Neuronal stem cell (in vitro differentiated cells): ENCODE measurements around the gene TMEM190.
A peak's percentile ranks its signal among the peaks of the same experiment; 100 is the strongest.

Experiments used
- DNase-seq: peaks from one replicate; pipeline ENCODE4 v3.0.0-alpha.2; 2013; ENCODE audit warnings: low spot score
- H2AFZ ChIP-seq: one replicate; pipeline ENCODE4 v1.6.1; 2013; ENCODE audit warnings: mild to moderate bottlenecking, low read length, inconsistent platforms
- H2AK5ac ChIP-seq: 2 replicates; pipeline ENCODE4 v1.6.1; 2013; ENCODE audit warnings: low read depth, mild to moderate bottlenecking, inconsistent platforms, low read length, moderate library complexity, mixed read lengths
- H2BK120ac ChIP-seq: 2 replicates; pipeline ENCODE4 v1.6.1; 2013; ENCODE audit warnings: low read depth, mild to moderate bottlenecking, inconsistent platforms, low read length, moderate library complexity, mixed read lengths
- H2BK12ac ChIP-seq: one replicate; pipeline ENCODE4 v1.6.1; 2013; ENCODE audit warnings: low read length, inconsistent platforms
- H2BK15ac ChIP-seq: 2 replicates; pipeline ENCODE4 v1.6.1; 2013; ENCODE audit warnings: mild to moderate bottlenecking, low read length, inconsistent platforms, mixed read lengths
- H2BK5ac ChIP-seq: one replicate; pipeline ENCODE4 v1.6.1; 2013; ENCODE audit warnings: inconsistent platforms, mild to moderate bottlenecking, low read length, moderate library complexity
- H3K14ac ChIP-seq: one replicate; pipeline ENCODE4 v1.6.1; 2013; ENCODE audit warnings: low read length, inconsistent platforms
- H3K18ac ChIP-seq: 2 replicates; pipeline ENCODE4 v1.6.1; 2013; ENCODE audit warnings: low read length, inconsistent platforms
- H3K23ac ChIP-seq: 2 replicates; pipeline ENCODE4 v1.6.1; 2013; ENCODE audit warnings: low read depth, mild to moderate bottlenecking, mixed read lengths, low read length, inconsistent platforms; ENCODE audit not compliant: poor library complexity
- H3K27ac ChIP-seq: replicated peaks from 3 replicates; pipeline ENCODE4 v1.5.1; 2013; ENCODE audit warnings: low read length, inconsistent platforms
- H3K27me3 ChIP-seq, 3 experiments: 2 replicates each; pipeline ENCODE4 v1.6.1; 2013; ENCODE audit warnings: low read length in 3 of 3, mild to moderate bottlenecking in 2 of 3, inconsistent platforms in 1 of 3, low read depth in 1 of 3, mixed read lengths in 1 of 3, moderate library complexity in 1 of 3; ENCODE audit not compliant: control insufficient read depth in 3 of 3, insufficient read depth in 3 of 3
- H3K36me3 ChIP-seq, 2 donors: replicated peaks in 1 of 2; 2 replicates each; pipeline ENCODE4 v1.6.1; 2013; ENCODE audit warnings: low read length in 2 of 2; ENCODE audit not compliant: control insufficient read depth in 2 of 2, insufficient read depth in 2 of 2
- H3K4ac ChIP-seq: 2 replicates; pipeline ENCODE4 v1.6.1; 2013; ENCODE audit warnings: inconsistent platforms, mild to moderate bottlenecking, low read length, moderate library complexity
- H3K4me1 ChIP-seq, 2 donors: 1 replicate in 1 of 2; 2 replicates in 1 of 2; pipeline ENCODE4 v1.6.1; 2013; ENCODE audit warnings: low read length in 2 of 2, low read depth in 1 of 2; ENCODE audit not compliant: control insufficient read depth in 2 of 2, insufficient read depth in 1 of 2
- H3K4me2 ChIP-seq: one replicate; pipeline ENCODE4 v1.6.1; 2013; ENCODE audit warnings: mild to moderate bottlenecking, low read length, inconsistent platforms; ENCODE audit not compliant: insufficient read depth, poor library complexity, severe bottlenecking
- H3K4me3 ChIP-seq, 2 donors: 2 replicates each; pipeline ENCODE4 v1.5.1; 2013; ENCODE audit warnings: low read length in 2 of 2, mild to moderate bottlenecking in 2 of 2, inconsistent platforms in 1 of 2, moderate library complexity in 1 of 2
- H3K79me1 ChIP-seq: one replicate; pipeline ENCODE4 v1.6.1; 2013; ENCODE audit warnings: low read depth, mild to moderate bottlenecking, inconsistent platforms, low read length, moderate library complexity
- H3K9ac ChIP-seq: one replicate; pipeline ENCODE4 v1.6.1; 2013; ENCODE audit warnings: mild to moderate bottlenecking, low read depth, low read length, inconsistent platforms; ENCODE audit not compliant: poor library complexity
- H3K9me3 ChIP-seq, 2 donors: replicated peaks in 1 of 2; 2 replicates each; pipeline versions ENCODE3 to v1.6.1; 2013; ENCODE audit warnings: low read length in 2 of 2, mild to moderate bottlenecking in 2 of 2, inconsistent platforms in 1 of 2, low read depth in 1 of 2, mixed read lengths in 1 of 2, moderate library complexity in 1 of 2; ENCODE audit not compliant: control insufficient read depth in 2 of 2, insufficient read depth in 1 of 2
- H4K8ac ChIP-seq: one replicate; pipeline ENCODE4 v1.6.1; 2013; ENCODE audit warnings: low read depth, mild to moderate bottlenecking, inconsistent platforms, low read length, moderate library complexity
- H4K91ac ChIP-seq: one replicate; pipeline ENCODE4 v1.6.1; 2013; ENCODE audit warnings: low read length, low read depth, mild to moderate bottlenecking, inconsistent platforms; ENCODE audit not compliant: poor library complexity
- WGBS, 2 donors: extraction: QIAGEN DNeasy Blood & Tissue Kit; methylation state at CpG; one replicate each; pipeline ENCODE4 v1.1.7; 2013; ENCODE audit warnings: missing lambda C conversion rate in 2 of 2, mixed read lengths in 1 of 2; ENCODE audit not compliant: insufficient read length in 2 of 2, insufficient replicate concordance in 1 of 2; ENCODE audit errors: extremely low coverage in 2 of 2; 5-methylcytosine and 5-hydroxymethylcytosine counted together

TMEM190 gene

GRCh38 chr19:55373993-55374757 is 2.5 kb upstream of the TMEM190 start:
- H3K4ac ChIP-seq, result no peak overlapping the region
- H3K4me3 ChIP-seq, result peak overlapping the region in 1 of 2 donors; percentile 25
- peak overlapping the region; percentile 1 for H2BK5ac ChIP-seq
- no peaks in the 10 kb centered on the region for H3K9me3 ChIP-seq
- peak overlapping the region; percentile 82 for H3K14ac ChIP-seq
- WGBS, 2 donors, result no CpG with 5 or more reads among the region's 31 CpGs
- DNase-seq, result no peak
- H4K8ac ChIP-seq, result no peak overlapping the region
- H2BK15ac ChIP-seq, result peak overlapping the region; percentile 93
- H2BK12ac ChIP-seq, result no peak overlapping the region
- peak overlapping the region; percentile 87 for H2AFZ ChIP-seq
- peak overlapping the region; percentile 97 for H3K18ac ChIP-seq
- no peaks in the 10 kb centered on the region for H3K79me1 ChIP-seq
- no peak overlapping the region for H3K27ac ChIP-seq
- H3K4me2 ChIP-seq, result peak overlapping the region; percentile 14
- H3K23ac ChIP-seq, result peak overlapping the region; percentile 39
- no peak overlapping the region for H4K91ac ChIP-seq
- H3K9ac ChIP-seq, result peak overlapping the region; percentile 63
- H2BK120ac ChIP-seq, result no peak overlapping the region
- H3K36me3 ChIP-seq, result no peaks in the 10 kb centered on the region
- peaks cover 8 to 40% (median 16%) of the 10 kb centered on the region in 3 experiments for H3K27me3 ChIP-seq
- peaks cover 41 to 51% of the 10 kb centered on the region in 2 donors for H3K4me1 ChIP-seq
- H2AK5ac ChIP-seq, result peak overlapping the region; percentile 96

GRCh38 chr19:55377356-55378131 is 918 bp downstream of the TMEM190 start:
- H3K18ac ChIP-seq, result peak overlapping the region; percentile 98
- peak overlapping the region; percentile 95 for H3K4ac ChIP-seq
- H3K14ac ChIP-seq, result peak overlapping the region; percentile 96
- H4K8ac ChIP-seq, result peak overlapping the region; percentile 100
- peaks cover 31 to 41% of the 10 kb centered on the region in 2 donors for H3K4me1 ChIP-seq
- H3K36me3 ChIP-seq, result no peaks in the 10 kb centered on the region
- H3K9ac ChIP-seq, result peak overlapping the region; percentile 90
- WGBS, 2 donors, result no CpG with 5 or more reads among the region's 43 CpGs
- peak overlapping the region; percentile 97 for H2AK5ac ChIP-seq
- peak overlapping the region; percentile 89 for H2BK15ac ChIP-seq
- peak overlapping the region; percentile 43 for H4K91ac ChIP-seq
- peak overlapping the region in 1 of 2 donors; percentile 50 for H3K4me3 ChIP-seq
- no peak for DNase-seq
- peaks cover 0 to 16% (median 0%) of the 10 kb centered on the region in 3 experiments for H3K27me3 ChIP-seq
- peak overlapping the region; percentile 91 for H2BK120ac ChIP-seq
- peak overlapping the region; percentile 37 for H3K4me2 ChIP-seq
- H3K9me3 ChIP-seq, result peaks cover 0 to under 1% of the 10 kb centered on the region in 2 donors
- no peaks in the 10 kb centered on the region for H3K79me1 ChIP-seq
- peak overlapping the region; percentile 87 for H2BK5ac ChIP-seq
- H3K27ac ChIP-seq, result no peak overlapping the region
- peak overlapping the region; percentile 91 for H3K23ac ChIP-seq
- peak overlapping the region; percentile 99 for H2BK12ac ChIP-seq
- H2AFZ ChIP-seq, result peak overlapping the region; percentile 64

- Histone ChIP-seq H2AK5ac (peak overlapping the region; percentile 97), H2BK120ac (peak overlapping the region; percentile 92), H3K79me1 (no peaks in the 10 kb centered on the region), H2BK5ac (peak overlapping the region; percentile 83), H2BK12ac (no peak overlapping the region), H3K9ac (no peak overlapping the region), H4K8ac (no peak overlapping the region), H3K23ac (peak overlapping the region; percentile 65), H2AFZ (no peak overlapping the region), H3K18ac (peak overlapping the region; percentile 71), H3K4ac (no peak overlapping the region), H3K27ac (no peak overlapping the region), H2BK15ac (peak overlapping the region; percentile 56), H3K4me2 (no peak overlapping the region), H3K14ac (no peak overlapping the region), H3K27me3 (peaks cover 0 to 15% (median 0%) of the 10 kb centered on the region in 3 experiments), H3K4me3 (no peak overlapping the region), H3K4me1 (peaks cover 27 to 28% of the 10 kb centered on the region in 2 donors), H3K9me3 (peaks cover 2% of the 10 kb centered on the region in 2 donors), H3K36me3 (no peaks in the 10 kb centered on the region), H4K91ac (no peak overlapping the region)
- no CpG with 5 or more reads among the region's 11 CpGs for WGBS, 2 donors
- DNase-seq, result no peak
Measured at GRCh38 chr19:55379174-55379573, 2.5 kb downstream of the TMEM190 start.

GRCh38 chr19:55382013-55382412 is 5.4 kb downstream of the TMEM190 start:
- peaks cover 0 to 15% (median 0%) of the 10 kb centered on the region in 3 experiments for H3K27me3 ChIP-seq
- H3K36me3 ChIP-seq, result peaks cover 2 to 7% of the 10 kb centered on the region in 2 donors
- no peak overlapping the region for H2BK15ac ChIP-seq
- H3K9me3 ChIP-seq, result peaks cover 2% of the 10 kb centered on the region in 2 donors
- H3K4ac ChIP-seq, result no peak overlapping the region
- H3K9ac ChIP-seq, result no peak overlapping the region
- H4K8ac ChIP-seq, result no peak overlapping the region
- no peak overlapping the region for H2AFZ ChIP-seq
- H3K79me1 ChIP-seq, result peaks cover 7% of the 10 kb centered on the region
- no peak for DNase-seq
- no peak overlapping the region for H2BK120ac ChIP-seq
- no peak overlapping the region for H3K4me2 ChIP-seq
- no peak overlapping the region for H3K23ac ChIP-seq
- no peak overlapping the region for H3K18ac ChIP-seq
- H2BK12ac ChIP-seq, result no peak overlapping the region
- H3K27ac ChIP-seq, result no peak overlapping the region
- H4K91ac ChIP-seq, result no peak overlapping the region
- H2AK5ac ChIP-seq, result no peak overlapping the region
- no peak overlapping the region for H2BK5ac ChIP-seq
- H3K4me3 ChIP-seq, result no peak overlapping the region
- H3K14ac ChIP-seq, result no peak overlapping the region
- whole genome bisulfite sequencing, 2 donors, result 100% methylated on average over 3 of the region's 5 CpGs
- peaks cover 25 to 26% of the 10 kb centered on the region in 2 donors for H3K4me1 ChIP-seq
